ENCODE results near the gene TNNC2.

TNNC2 gene

DNA sequence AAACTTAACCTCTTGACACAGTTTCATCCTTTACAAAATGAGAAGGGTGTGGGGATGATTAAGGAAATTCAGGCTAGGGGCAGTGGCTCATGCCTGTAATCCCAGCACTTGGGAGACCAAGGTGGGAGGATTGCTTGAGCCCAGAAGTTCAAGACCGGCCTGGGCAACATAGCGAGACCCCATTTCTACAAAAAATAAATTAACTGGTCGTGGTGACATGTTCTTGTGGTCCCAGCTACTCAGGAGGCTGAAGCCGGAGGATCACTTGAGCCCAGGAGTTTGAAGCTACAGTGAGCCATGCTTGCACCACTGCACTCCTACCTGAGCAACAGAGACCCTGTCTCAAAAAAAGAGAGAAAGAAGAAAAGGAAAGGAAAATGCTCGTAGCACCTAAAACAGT lies 39.3 kb upstream of the TNNC2 start:
- no peak for DNase-seq (ENCODE audit: low read depth)
- TF ChIP-seq, protein P1, sequence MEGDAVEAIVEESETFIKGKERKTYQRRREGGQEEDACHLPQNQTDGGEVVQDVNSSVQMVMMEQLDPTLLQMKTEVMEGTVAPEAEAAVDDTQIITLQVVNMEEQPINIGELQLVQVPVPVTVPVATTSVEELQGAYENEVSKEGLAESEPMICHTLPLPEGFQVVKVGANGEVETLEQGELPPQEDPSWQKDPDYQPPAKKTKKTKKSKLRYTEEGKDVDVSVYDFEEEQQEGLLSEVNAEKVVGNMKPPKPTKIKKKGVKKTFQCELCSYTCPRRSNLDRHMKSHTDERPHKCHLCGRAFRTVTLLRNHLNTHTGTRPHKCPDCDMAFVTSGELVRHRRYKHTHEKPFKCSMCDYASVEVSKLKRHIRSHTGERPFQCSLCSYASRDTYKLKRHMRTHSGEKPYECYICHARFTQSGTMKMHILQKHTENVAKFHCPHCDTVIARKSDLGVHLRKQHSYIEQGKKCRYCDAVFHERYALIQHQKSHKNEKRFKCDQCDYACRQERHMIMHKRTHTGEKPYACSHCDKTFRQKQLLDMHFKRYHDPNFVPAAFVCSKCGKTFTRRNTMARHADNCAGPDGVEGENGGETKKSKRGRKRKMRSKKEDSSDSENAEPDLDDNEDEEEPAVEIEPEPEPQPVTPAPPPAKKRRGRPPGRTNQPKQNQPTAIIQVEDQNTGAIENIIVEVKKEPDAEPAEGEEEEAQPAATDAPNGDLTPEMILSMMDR (IDR thresholded peaks at IDR 0.05; ENCODE audit: low read depth, low read length, missing control alignments): no peak
- H3K4me3 ChIP-seq (ENCODE audit: low read depth, low read length): no peak overlapping the region

DNA sequence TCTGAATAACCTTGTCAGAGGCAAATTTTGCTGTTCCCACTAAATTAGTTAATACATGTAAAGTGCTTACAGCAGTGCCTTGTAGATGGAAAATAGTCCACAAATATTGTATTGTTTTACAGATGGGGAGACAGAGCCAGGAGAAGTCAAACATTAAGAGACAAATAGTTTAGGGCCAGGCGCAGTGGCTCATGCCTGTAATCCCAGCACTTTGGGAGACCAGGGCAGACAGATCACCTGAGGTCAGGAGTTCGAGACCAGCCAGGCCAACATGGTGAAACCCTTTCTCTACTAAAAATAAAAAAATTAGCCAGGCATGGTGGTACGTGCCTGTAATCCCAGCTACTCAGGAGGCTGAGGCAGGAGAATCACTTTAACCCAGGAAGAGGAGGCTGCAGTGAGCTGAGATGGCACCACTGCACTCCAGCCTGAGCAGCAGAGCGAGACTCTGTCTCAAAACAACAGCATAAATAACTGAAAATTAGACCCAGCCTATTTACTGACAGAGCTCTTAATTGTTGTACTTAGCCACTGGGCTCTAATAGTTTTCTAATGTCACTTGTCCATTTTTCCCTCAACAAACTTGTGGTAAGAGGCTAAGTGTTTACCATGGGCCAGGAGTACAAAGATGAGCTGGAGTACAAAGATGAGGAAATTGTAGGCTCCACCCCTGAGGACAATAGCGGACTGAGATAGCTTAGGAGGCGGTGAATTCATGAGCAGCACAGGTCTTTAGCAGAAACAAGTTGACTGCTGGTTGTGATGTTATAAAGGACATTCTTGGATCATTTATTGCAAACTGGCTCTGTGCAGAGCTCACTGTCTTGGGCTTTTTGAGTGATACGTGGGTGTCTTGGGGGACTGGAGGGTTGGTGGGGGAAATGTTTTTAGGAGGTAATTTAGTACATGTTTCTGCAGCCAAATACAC lies 36.7 kb upstream of the TNNC2 start:
- no peak for DNase-seq (ENCODE audit: low read depth)
- H3K4me3 ChIP-seq (ENCODE audit: low read depth, low read length): no peak overlapping the region
- TF ChIP-seq, protein P1 (IDR thresholded peaks at IDR 0.05; ENCODE audit: low read depth, low read length, missing control alignments): no peak

DNA sequence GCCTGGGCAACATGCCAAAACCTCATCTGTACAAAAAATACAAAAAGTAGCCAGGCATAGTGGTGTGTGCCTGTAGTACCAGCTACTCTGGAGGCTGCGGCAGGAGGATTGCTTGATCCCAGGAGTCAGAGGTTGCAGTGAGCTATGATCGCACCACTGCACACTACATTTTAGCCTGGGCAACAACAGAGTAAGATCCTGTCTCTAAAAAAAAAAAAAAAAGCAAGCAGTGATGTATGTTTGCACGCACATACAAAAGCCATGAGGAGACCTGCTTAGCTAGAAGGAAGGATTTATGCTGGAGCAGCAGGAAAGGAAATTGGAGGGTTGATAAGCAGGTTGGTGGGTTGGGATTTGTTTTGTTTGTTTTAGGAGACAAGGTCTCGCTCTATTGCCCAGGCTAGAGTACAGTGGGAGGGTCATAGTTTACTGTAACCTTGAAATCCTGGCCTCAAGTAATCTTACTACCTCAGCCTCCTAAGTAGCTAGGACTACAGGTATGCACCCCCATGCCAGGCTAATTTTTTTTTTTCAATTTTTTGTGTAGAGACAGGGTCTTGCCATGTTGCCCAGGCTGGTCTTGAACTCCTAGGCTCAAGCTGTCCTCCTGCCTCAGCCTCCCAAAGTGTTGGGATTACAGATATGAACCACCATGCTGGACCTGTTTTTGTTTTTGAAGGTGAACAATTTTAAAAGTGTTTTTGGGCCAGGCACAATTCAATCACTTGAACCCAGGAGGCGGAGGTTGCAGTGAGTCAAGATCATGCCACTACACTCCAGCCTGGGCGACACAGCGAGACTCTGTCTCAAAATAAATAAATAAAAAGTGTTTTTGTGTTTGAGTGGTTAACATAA lies 34.3 kb upstream of the TNNC2 start:
- H3K4me3 ChIP-seq (ENCODE audit: low read depth, low read length): no peak overlapping the region
- TF ChIP-seq, protein P1 (IDR thresholded peaks at IDR 0.05; ENCODE audit: low read depth, low read length, missing control alignments): no peak
- DNase-seq (ENCODE audit: low read depth): no peak

DNA sequence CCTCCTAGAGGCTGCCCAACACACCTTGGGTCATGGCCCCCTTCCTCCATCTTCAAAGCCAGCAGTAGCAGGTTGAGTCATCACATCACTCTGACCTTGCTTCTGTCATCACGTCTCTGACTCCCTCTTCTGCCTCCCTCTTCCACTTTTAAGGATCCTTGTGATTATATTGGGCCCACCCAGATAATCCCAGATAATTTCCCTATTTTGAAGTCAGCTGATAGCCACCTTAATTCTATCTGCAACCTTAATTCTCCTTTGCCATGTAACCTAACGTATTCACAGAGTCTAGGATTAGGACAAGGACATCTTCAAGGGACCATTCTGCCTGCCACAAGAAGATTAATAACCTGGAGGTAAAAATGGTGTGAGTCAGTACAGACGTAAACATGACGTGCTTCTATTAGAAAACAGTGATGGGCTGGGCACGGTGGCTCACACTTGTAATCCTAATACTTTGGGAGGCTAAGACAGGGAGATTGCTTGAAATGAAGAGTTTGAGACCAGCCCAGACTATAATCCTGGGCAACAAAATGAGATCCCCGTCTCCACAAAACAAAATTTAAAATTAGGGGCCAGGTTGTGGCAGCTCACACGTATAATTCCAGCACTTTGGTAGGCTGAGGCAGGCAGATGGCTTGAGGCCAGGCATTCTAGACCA lies 33.6 kb upstream of the TNNC2 start:
- H3K4me3 ChIP-seq (ENCODE audit: low read depth, low read length): no peak overlapping the region
- DNase-seq (ENCODE audit: low read depth): no peak
- TF ChIP-seq, protein P1 (IDR thresholded peaks at IDR 0.05; ENCODE audit: low read depth, low read length, missing control alignments): no peak

DNA sequence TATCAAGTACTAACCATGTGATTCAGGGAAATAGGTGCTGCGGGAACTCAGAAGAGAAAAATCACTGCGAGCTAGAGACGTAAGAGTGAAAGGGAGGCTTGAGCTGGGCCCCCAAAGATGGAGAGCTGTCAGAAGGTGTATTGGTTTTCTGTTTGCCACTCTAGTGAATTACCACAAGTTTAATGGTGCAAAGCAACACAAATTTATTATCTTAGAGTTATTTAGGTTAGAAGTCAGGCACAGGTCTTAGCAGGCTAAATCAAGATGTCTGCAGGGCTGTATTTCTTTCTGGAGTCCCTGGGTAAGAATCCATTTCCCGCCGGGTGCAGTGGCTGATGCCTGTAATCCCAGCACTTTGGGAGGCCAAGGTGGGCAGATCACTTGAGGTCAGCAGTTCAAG lies 32.8 kb upstream of the TNNC2 start:
- no peak for DNase-seq (ENCODE audit: low read depth)
- H3K4me3 ChIP-seq (ENCODE audit: low read depth, low read length): no peak overlapping the region
- TF ChIP-seq, protein P1 (IDR thresholded peaks at IDR 0.05; ENCODE audit: low read depth, low read length, missing control alignments): no peak

DNA sequence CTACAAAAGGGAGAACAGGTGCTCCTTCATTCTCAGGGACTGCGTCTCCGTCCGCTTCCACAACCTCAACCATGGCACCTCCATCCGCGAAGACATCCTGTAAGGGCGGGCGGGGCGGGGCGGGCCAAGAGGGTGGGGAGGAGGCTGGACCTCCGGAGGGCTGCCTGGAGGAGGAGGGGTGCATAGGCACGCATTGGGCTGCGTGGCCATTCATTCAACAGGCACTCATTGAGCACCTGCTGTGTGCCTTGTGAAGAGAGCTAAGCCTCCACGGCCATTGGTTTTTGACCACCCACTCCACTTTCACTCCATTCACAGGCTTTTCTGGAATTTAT lies 30.7 kb upstream of the TNNC2 start:
- TF ChIP-seq, protein P1 (IDR thresholded peaks at IDR 0.05; ENCODE audit: low read depth, low read length, missing control alignments): no peak
- peak overlapping the region; percentile 97 for H3K4me3 ChIP-seq (ENCODE audit: low read depth, low read length)
- peak; percentile 15 for DNase-seq (ENCODE audit: low read depth)
